HepG2 (cell line): ENCODE results near the gene UCP3. TPM values are rescaled to one million over a fixed set of nuclear protein-coding genes. Genes with fewer than 3 reads are reported as not detected.

Experiments used
- ARID5B ChIP-seq: IDR thresholded peaks from 2 replicates; pipeline ENCODE4 v1.4.0; 2020; ENCODE audit warnings: mild to moderate bottlenecking, missing genetic modification reagents
- ATAD3A ChIP-seq: sonication (generic); formaldehyde crosslinking; IDR thresholded peaks from 2 replicates; pipeline ENCODE4 v1.4.0; 2020; ENCODE audit warnings: missing genetic modification reagents
- ATF7-NPFF ChIP-seq: sonication (generic); formaldehyde crosslinking; IDR thresholded peaks from 2 replicates; pipeline ENCODE4 v1.8.1; 2023; ENCODE audit warnings: mild to moderate bottlenecking, low read depth, missing genetic modification reagents, moderate library complexity
- BHLHE40 ChIP-seq: IDR thresholded peaks from 2 replicates; pipeline ENCODE4 v1.6.1; 2011; ENCODE audit warnings: low read length, improper control_type of control experiment
- ELF1 ChIP-seq: sonication (generic); formaldehyde crosslinking; IDR thresholded peaks from 2 replicates; pipeline ENCODE4 v1.4.0; 2020; ENCODE audit warnings: missing genetic modification reagents
- ELK4 ChIP-seq: sonication (generic); formaldehyde crosslinking; IDR thresholded peaks from 2 replicates; pipeline ENCODE4 v1.9.0; 2021; ENCODE audit warnings: missing genetic modification reagents, borderline replicate concordance
- ETV5 ChIP-seq: IDR thresholded peaks from 2 replicates; pipeline ENCODE4 v1.6.1; 2018; ENCODE audit warnings: missing biosample characterization, missing genetic modification reagents, inconsistent platforms, borderline replicate concordance
- GATAD1 ChIP-seq: IDR thresholded peaks from 2 replicates; pipeline ENCODE4 v1.6.1; 2016; ENCODE audit warnings: missing genetic modification reagents, missing compliant biosample characterization
- HES4 ChIP-seq: sonication (generic); formaldehyde crosslinking; IDR thresholded peaks from 2 replicates; pipeline ENCODE4 v1.9.0; 2021; ENCODE audit warnings: mild to moderate bottlenecking, missing genetic modification reagents, borderline replicate concordance
- KDM3A ChIP-seq: IDR thresholded peaks from 2 replicates; pipeline ENCODE4 v1.6.1; 2018; ENCODE audit warnings: low read depth, missing compliant biosample characterization
- NFRKB ChIP-seq: fragments of 450-650 bp; IDR thresholded peaks from 2 replicates; pipeline ENCODE4 v1.6.1; 2017
- NPAS2 ChIP-seq: sonication (generic); formaldehyde crosslinking; IDR thresholded peaks from 2 replicates; pipeline ENCODE4 v1.8.0; 2022; ENCODE audit warnings: mild to moderate bottlenecking, missing genetic modification reagents, borderline replicate concordance
- ONECUT2 ChIP-seq: sonication (generic); formaldehyde crosslinking; IDR thresholded peaks from 2 replicates; pipeline ENCODE4 v1.4.0; 2020; ENCODE audit warnings: missing genetic modification reagents
- PCBP1 ChIP-seq: fragments of 200-400 bp; formaldehyde crosslinking; IDR thresholded peaks from 2 replicates; pipeline ENCODE4 v1.6.1; 2017; ENCODE audit warnings: mild to moderate bottlenecking, low read depth, low read length, borderline replicate concordance
- POLR2AphosphoS2 ChIP-seq: IDR thresholded peaks from 2 replicates; pipeline ENCODE4 v1.6.1; 2011; ENCODE audit warnings: low read depth, low read length, improper control_type of control experiment
- SNAPC2 ChIP-seq: sonication (generic); formaldehyde crosslinking; IDR thresholded peaks from 2 replicates; pipeline ENCODE4 v1.8.1; 2022; ENCODE audit warnings: mild to moderate bottlenecking, missing genetic modification reagents
- SP1 ChIP-seq, 2 experiments: fragments of 450-650 bp in 1 of 2; sonication (generic) in 1 of 2; formaldehyde crosslinking in 1 of 2; IDR thresholded peaks; 2 replicates each; pipeline versions ENCODE4 v1.4.0 to v1.6.1; 2016 to 2020; ENCODE audit warnings: missing genetic modification reagents in 1 of 2
- SYNCRIP ChIP-seq: fragments of 200-400 bp; formaldehyde crosslinking; IDR thresholded peaks from 2 replicates; pipeline ENCODE4 v1.6.1; 2018; ENCODE audit warnings: mild to moderate bottlenecking, low read depth, low read length; ENCODE audit not compliant: insufficient read depth
- THAP11 ChIP-seq: IDR thresholded peaks from 2 replicates; pipeline ENCODE4 v1.6.1; 2016; ENCODE audit warnings: missing biosample characterization, missing genetic modification reagents
- ZBTB1 ChIP-seq: sonication (generic); formaldehyde crosslinking; IDR thresholded peaks from 2 replicates; pipeline ENCODE4 v1.4.0; 2020; ENCODE audit warnings: missing genetic modification reagents, borderline replicate concordance
- ZC3H4 ChIP-seq: sonication (generic); formaldehyde crosslinking; IDR thresholded peaks from 2 replicates; pipeline ENCODE4 v1.4.0; 2020; ENCODE audit warnings: missing genetic modification reagents, borderline replicate concordance
- ZEB1 ChIP-seq: IDR thresholded peaks from 2 replicates; pipeline ENCODE4 v1.6.1; 2012; ENCODE audit warnings: mild to moderate bottlenecking, low read depth, inconsistent platforms; ENCODE audit not compliant: insufficient replicate concordance
- ZNF18 ChIP-seq: sonication (generic); formaldehyde crosslinking; IDR thresholded peaks from 2 replicates; pipeline ENCODE4 v1.8.0; 2022; ENCODE audit warnings: mild to moderate bottlenecking, missing genetic modification reagents; ENCODE audit not compliant: insufficient replicate concordance
- ZNF549 ChIP-seq: sonication (generic); formaldehyde crosslinking; IDR thresholded peaks from 2 replicates; pipeline ENCODE4 v1.5.0; 2020; ENCODE audit warnings: missing genetic modification reagents
- ZNF558 ChIP-seq: sonication (generic); formaldehyde crosslinking; IDR thresholded peaks from 2 replicates; pipeline ENCODE4 v1.9.0; 2022; ENCODE audit warnings: mild to moderate bottlenecking, missing genetic modification reagents, borderline replicate concordance
- polyA plus RNA-seq, 8 experiments: library from polyadenylated mRNA; depleted of rRNA in 3 of 8; stranded (reverse) in 7 of 8; unstranded in 1 of 8; fragments of >200 nt; fragmentation: Illumina TruSeq in 4 of 8; extraction: Trizol in 4 of 8; gene quantifications; 2 replicates each; pipeline versions ENCODE4 v1.2.1 to v1.2.3, GENCODE V29; 2011 to 2016; ENCODE audit warnings: low read depth in 4 of 8, missing spikeins in 1 of 8, mixed read lengths in 1 of 8; ENCODE audit not compliant: insufficient read depth in 1 of 8
- total RNA-seq, 5 experiments: library from RNA; depleted of rRNA; stranded (reverse); fragments of >200 nt; fragmentation: Illumina TruSeq; extraction: Trizol; gene quantifications; 2 replicates each; pipeline ENCODE4 v1.2.3, GENCODE V29; 2016; ENCODE audit warnings: low read depth in 1 of 5

UCP3 gene
- total and polyA plus RNA-seq, 2 of the 13 experiments (the other 11 are each of a cell fraction or from before 2014, with no cell fraction given): 0.37 TPM; not detected in 1

- TF ChIP-seq SYNCRIP (no peak), ELK4 (CRISPR knock-in tag) (no peak), NFRKB (no peak), KDM3A (CRISPR knock-in tag) (no peak), POLR2AphosphoS2 (no peak), SNAPC2 (peak; percentile 53; the same call in 1 of the 2 replicates), THAP11 (CRISPR knock-in tag) (peak; percentile 11), ONECUT2 (CRISPR knock-in tag) (no peak), BHLHE40 (no peak), ZEB1 (no peak), ETV5 (CRISPR knock-in tag) (no peak), ZC3H4 (CRISPR knock-in tag) (no peak), GATAD1 (CRISPR knock-in tag) (no peak), ZNF18 (CRISPR knock-in tag) (no peak), HES4 (CRISPR knock-in tag) (no peak), ARID5B (CRISPR knock-in tag) (peak; percentile 72), ATAD3A (CRISPR knock-in tag) (no peak), ATF7-NPFF (no peak), PCBP1 (no peak), ZBTB1 (CRISPR knock-in tag) (no peak), ZNF558 (CRISPR knock-in tag) (no peak), NPAS2 (CRISPR knock-in tag) (no peak), ZNF549 (CRISPR knock-in tag) (no peak), ELF1 (CRISPR knock-in tag) (no peak), SP1 (IDR thresholded peaks at IDR 0.05) (no peak), SP1 (CRISPR knock-in tag; IDR thresholded peaks at IDR 0.05) (no peak)
Observed at GRCh38 chr11:74018331-74019005, 9.6 kb upstream of the UCP3 start (continued).
